Neural cell (in vitro differentiated cells): ENCODE data around the gene ZNF548. TPM values are rescaled to one million over a fixed set of nuclear protein-coding genes. Genes with fewer than 3 reads are reported as not detected.

Experiments used
- H2AFZ ChIP-seq: fragments of 200-600, 300-800 bp; sonication (generic), shearing (Covaris generic); 2 replicates; pipeline ENCODE4 v1.6.0; 2014; ENCODE audit warnings: low read depth, mild to moderate bottlenecking, antibody characterized with exemption, low read length, moderate library complexity
- H3F3A ChIP-seq: fragments of 200-600 bp; shearing (Covaris generic); 2 replicates; pipeline ENCODE4 v1.6.1; 2016; ENCODE audit warnings: mild to moderate bottlenecking, moderate library complexity, mixed read lengths, antibody characterized with exemption, low read length; ENCODE audit not compliant: insufficient read depth, poor library complexity, severe bottlenecking
- H3K27ac ChIP-seq: fragments of 200-600, 300-800 bp; sonication (generic), shearing (Covaris generic); 2 replicates; pipeline ENCODE4 v1.5.1; 2014; ENCODE audit warnings: mild to moderate bottlenecking, low read length, moderate library complexity
- H3K27me3 ChIP-seq: fragments of 300-800, 200-600 bp; sonication (generic), shearing (Covaris generic); 2 replicates; pipeline ENCODE4 v1.6.0; 2014; ENCODE audit warnings: mild to moderate bottlenecking, low read depth, low read length, moderate library complexity; ENCODE audit not compliant: insufficient read depth
- H3K36me3 ChIP-seq: fragments of 300-800, 200-600 bp; sonication (generic), shearing (Covaris generic); 2 replicates; pipeline ENCODE4 v1.5.1; 2014; ENCODE audit warnings: mild to moderate bottlenecking, antibody characterized with exemption, low read length, moderate library complexity; ENCODE audit not compliant: insufficient read depth
- H3K4me2 ChIP-seq: fragments of 300-800, 200-600 bp; sonication (generic), shearing (Covaris generic); 2 replicates; pipeline ENCODE4 v1.6.0; 2014; ENCODE audit warnings: mild to moderate bottlenecking, low read length
- H3K4me3 ChIP-seq: fragments of 300-800, 200-600 bp; sonication (generic), shearing (Covaris generic); 2 replicates; pipeline ENCODE4 v1.5.1; 2014; ENCODE audit warnings: mild to moderate bottlenecking, low read length, moderate library complexity
- H3K79me2 ChIP-seq: fragments of 200-600 bp; shearing (Covaris generic); replicated peaks from 2 replicates; pipeline ENCODE4 v1.6.0; 2014; ENCODE audit warnings: mild to moderate bottlenecking, low read length, moderate library complexity; ENCODE audit not compliant: insufficient read depth
- H3K9ac ChIP-seq: fragments of 300-800, 200-600 bp; sonication (generic), shearing (Covaris generic); 2 replicates; pipeline ENCODE4 v1.6.1; 2016; ENCODE audit warnings: mild to moderate bottlenecking, low read length, mixed read lengths
- H3K9me2 ChIP-seq: fragments of 200-600 bp; shearing (Covaris generic); 2 replicates; pipeline ENCODE4 v1.6.1; 2016; ENCODE audit warnings: mild to moderate bottlenecking, low read length, mixed read lengths; ENCODE audit not compliant: insufficient read depth
- H3K9me3 ChIP-seq: fragments of 200-600, 300-800 bp; sonication (generic), shearing (Covaris generic); 2 replicates; pipeline ENCODE4 v1.6.1; 2016; ENCODE audit warnings: mild to moderate bottlenecking, mixed run types, low read length, moderate library complexity, mixed read lengths
- H4K20me1 ChIP-seq: fragments of 200-600 bp; shearing (Covaris generic); 2 replicates; pipeline ENCODE4 v1.6.1; 2016; ENCODE audit warnings: mild to moderate bottlenecking, mixed run types; ENCODE audit not compliant: insufficient read depth
- CTCF ChIP-seq: fragments of 450-650 bp; IDR thresholded peaks from 2 replicates; pipeline ENCODE4 v1.5.1; 2014; ENCODE audit warnings: antibody characterized with exemption, mild to moderate bottlenecking, moderate library complexity; ENCODE audit not compliant: poor library complexity, severe bottlenecking
- EP300 ChIP-seq: fragments of 450-650 bp; conservative IDR thresholded peaks from 2 replicates; pipeline ENCODE4 v1.6.1; 2014; ENCODE audit warnings: antibody characterized with exemption, mild to moderate bottlenecking, moderate library complexity; ENCODE audit not compliant: poor library complexity, severe bottlenecking
- EZH2 ChIP-seq: fragments of 200-600, 300-800 bp; shearing (Covaris generic), sonication (generic); IDR thresholded peaks from 2 replicates; pipeline ENCODE4 v1.6.1; 2014; ENCODE audit warnings: antibody characterized with exemption, low read length, borderline replicate concordance, mild to moderate bottlenecking; ENCODE audit not compliant: insufficient read depth, poor library complexity, severe bottlenecking
- MXI1 ChIP-seq: fragments of 450-650 bp; conservative IDR thresholded peaks from 2 replicates; pipeline ENCODE4 v1.6.1; 2014; ENCODE audit warnings: antibody characterized with exemption, mild to moderate bottlenecking; ENCODE audit not compliant: poor library complexity, severe bottlenecking
- POLR2AphosphoS5 ChIP-seq: IDR thresholded peaks from 2 replicates; pipeline ENCODE4 v1.6.1; 2012
- RAD21 ChIP-seq: fragments of 450-650 bp; conservative IDR thresholded peaks from 2 replicates; pipeline ENCODE4 v1.6.1; 2014; ENCODE audit warnings: antibody characterized with exemption, mild to moderate bottlenecking, moderate library complexity
- REST ChIP-seq: IDR thresholded peaks from 2 replicates; pipeline ENCODE4 v1.6.1; 2012; ENCODE audit warnings: borderline replicate concordance
- SMC3 ChIP-seq: fragments of 450-650 bp; conservative IDR thresholded peaks from 2 replicates; pipeline ENCODE4 v1.6.1; 2014; ENCODE audit warnings: antibody characterized with exemption, mild to moderate bottlenecking, moderate library complexity; ENCODE audit not compliant: poor library complexity
- TAF1 ChIP-seq: IDR thresholded peaks from 2 replicates; pipeline ENCODE4 v1.6.1; 2012; ENCODE audit warnings: low read depth
- polyA plus RNA-seq: library from polyadenylated mRNA; depleted of rRNA; stranded (reverse); fragments of >200 nt; gene quantifications from 2 replicates; pipeline ENCODE4 v1.2.3, GENCODE V29; 2014

ZNF548 gene
- polyA plus RNA-seq, 1 donor from 2014 or later = 78.7 TPM

- H3K79me2 ChIP-seq = peaks cover 45% of the 10 kb centered on the region
Observed at GRCh38 chr19:57437931-57438330, 48.3 kb downstream of the ZNF548 start.

GRCh38 chr19:57438925-57439324, 49.3 kb downstream of the ZNF548 start:
- no peak overlapping the region for H3K4me2 ChIP-seq
- no peak for TF ChIP-seq MXI1
- TF ChIP-seq TAF1 = no peak
- TF ChIP-seq EZH2 = no peak
- TF ChIP-seq CTCF = no peak
- TF ChIP-seq EP300 = no peak
- TF ChIP-seq RAD21 = no peak
- no peak for TF ChIP-seq POLR2AphosphoS5
- TF ChIP-seq SMC3 = no peak

More at GRCh38 chr19:57437931-57438330, 48.3 kb downstream of the ZNF548 start:
- Histone ChIP-seq H3F3A (no peaks in the 10 kb centered on the region), H3K4me2 (no peak overlapping the region), H4K20me1 (no peaks in the 10 kb centered on the region), H2AFZ (no peak overlapping the region), H3K36me3 (peaks cover 12% of the 10 kb centered on the region), H3K9me2 (no peaks in the 10 kb centered on the region), H3K9me3 (no peaks in the 10 kb centered on the region), H3K9ac (no peak overlapping the region), H3K4me3 (no peak overlapping the region), H3K27ac (no peak overlapping the region), H3K27me3 (no peaks in the 10 kb centered on the region)
- no peak for TF ChIP-seq REST
- no peak for TF ChIP-seq MXI1
- no peak for TF ChIP-seq RAD21
- TF ChIP-seq CTCF = no peak
- TF ChIP-seq EZH2 = no peak
- no peak for TF ChIP-seq POLR2AphosphoS5
- TF ChIP-seq SMC3 = no peak
- TF ChIP-seq EP300 = no peak
- TF ChIP-seq TAF1 = no peak

More at GRCh38 chr19:57438925-57439324, 49.3 kb downstream of the ZNF548 start:
- H3K4me3 ChIP-seq = no peak overlapping the region
- H3K27me3 ChIP-seq = no peaks in the 10 kb centered on the region
- no peaks in the 10 kb centered on the region for H4K20me1 ChIP-seq
- peaks cover 21% of the 10 kb centered on the region for H3K36me3 ChIP-seq
- H3K27ac ChIP-seq = no peak overlapping the region
- no peaks in the 10 kb centered on the region for H3F3A ChIP-seq
- peaks cover 45% of the 10 kb centered on the region for H3K79me2 ChIP-seq
- H2AFZ ChIP-seq = no peak overlapping the region
- no peaks in the 10 kb centered on the region for H3K9me2 ChIP-seq
- H3K9me3 ChIP-seq = no peaks in the 10 kb centered on the region
- no peak overlapping the region for H3K9ac ChIP-seq
